GM18519 (cell line): ENCODE results near the gene SRBD1.

Experiments
- ATAC-seq: cut with Tn5 transposase; IDR thresholded peaks from one replicate; pipeline ENCODE4 v1.9.1; 2021; ENCODE audit warnings: mild to moderate bottlenecking, moderate library complexity; ENCODE audit not compliant: unreplicated experiment, low FRiP score

Gene SRBD1

GRCh38 chr2:45388541-45389100, 222.4 kb downstream of the SRBD1 start:
- no peak for ATAC-seq

DNA sequence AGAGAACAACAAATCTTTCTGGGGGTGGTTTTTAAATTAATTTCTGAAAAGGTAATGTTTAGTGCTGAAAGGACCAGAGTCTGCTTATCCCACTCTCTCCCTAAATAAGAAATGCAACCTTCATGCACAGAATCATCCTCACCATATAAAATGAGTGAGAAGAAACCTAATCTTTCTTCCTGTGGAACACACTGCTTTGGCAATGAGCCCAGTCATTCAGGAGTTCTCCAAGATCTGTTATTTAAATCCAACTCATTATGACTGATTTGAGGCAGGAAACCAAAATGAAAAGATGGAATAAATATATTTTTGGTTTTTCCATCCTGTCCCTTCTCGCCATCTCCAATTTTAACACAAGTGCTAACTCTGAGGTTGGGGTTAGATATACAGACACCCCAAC, 228.3 kb downstream of the SRBD1 start:
- ATAC-seq: no peak

DNA sequence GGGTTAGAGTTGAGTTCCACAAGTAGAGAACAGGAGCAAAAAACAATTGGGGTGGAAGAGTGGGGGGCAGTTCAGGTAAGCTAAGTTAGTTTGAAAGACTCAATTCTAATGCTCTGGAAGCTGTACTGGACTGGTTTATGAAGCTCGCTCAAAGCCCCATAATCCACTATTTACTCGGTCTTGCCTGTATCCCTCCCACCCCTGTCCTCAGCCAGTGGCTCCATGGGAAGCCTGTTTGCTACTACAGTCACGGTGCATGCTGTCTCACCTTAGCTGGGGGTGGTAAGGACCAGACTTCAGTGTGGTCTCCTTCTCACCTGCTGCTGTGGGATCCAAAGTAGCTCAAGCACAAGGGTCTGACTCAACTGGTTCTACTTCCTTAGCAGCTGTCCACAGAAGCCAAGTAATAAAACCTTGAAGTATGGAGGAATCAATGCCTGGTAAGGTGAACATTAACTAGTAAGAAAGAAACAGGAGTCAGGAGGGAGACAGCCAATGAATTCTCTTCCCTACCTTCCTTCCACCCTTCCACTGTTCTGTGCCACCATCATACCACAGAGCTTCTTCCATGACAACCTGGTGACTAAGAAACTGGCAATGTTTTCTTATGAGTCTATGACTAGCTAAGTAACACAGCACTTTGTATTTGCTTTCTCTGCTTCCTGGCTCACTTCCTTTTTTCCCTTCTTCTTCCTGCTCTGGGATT, 230.8 kb downstream of the SRBD1 start:
- ATAC-seq: no peak

GRCh38 chr2:45379399-45380087, 231.5 kb downstream of the SRBD1 start:
- ATAC-seq: no peak

GRCh38 chr2:45373534-45373933, 237.5 kb downstream of the SRBD1 start:
- no peak for ATAC-seq

- no peak for ATAC-seq
Measured at GRCh38 chr2:45370369-45370768, 240.7 kb downstream of the SRBD1 start.

DNA sequence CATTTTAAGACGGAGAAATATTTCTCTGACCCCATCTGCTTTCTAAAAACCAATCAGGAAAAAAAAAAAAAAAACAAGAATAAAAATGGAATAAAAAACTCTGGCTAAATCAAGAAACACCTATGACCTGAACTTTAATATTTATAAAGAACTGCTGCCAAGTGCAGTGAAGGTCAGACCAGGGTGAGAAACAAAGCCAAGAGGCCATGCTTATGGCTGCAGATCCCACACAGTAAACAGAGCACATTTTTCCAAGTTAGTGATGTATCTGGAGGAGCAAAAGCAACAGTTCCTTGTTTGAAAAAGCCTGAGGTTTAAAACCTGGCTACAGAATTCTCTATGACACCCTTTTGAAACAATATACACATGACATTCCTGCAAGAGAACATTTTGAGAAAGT, 242.3 kb downstream of the SRBD1 start:
- ATAC-seq: no peak

- no peak for ATAC-seq
Measured at GRCh38 chr2:45361666-45362065, 249.4 kb downstream of the SRBD1 start.

GRCh38 chr2:45354776-45355175, 256.3 kb downstream of the SRBD1 start:
- no peak for ATAC-seq

- ATAC-seq: no peak
Measured at GRCh38 chr2:45353879-45354278, 257.2 kb downstream of the SRBD1 start.

DNA sequence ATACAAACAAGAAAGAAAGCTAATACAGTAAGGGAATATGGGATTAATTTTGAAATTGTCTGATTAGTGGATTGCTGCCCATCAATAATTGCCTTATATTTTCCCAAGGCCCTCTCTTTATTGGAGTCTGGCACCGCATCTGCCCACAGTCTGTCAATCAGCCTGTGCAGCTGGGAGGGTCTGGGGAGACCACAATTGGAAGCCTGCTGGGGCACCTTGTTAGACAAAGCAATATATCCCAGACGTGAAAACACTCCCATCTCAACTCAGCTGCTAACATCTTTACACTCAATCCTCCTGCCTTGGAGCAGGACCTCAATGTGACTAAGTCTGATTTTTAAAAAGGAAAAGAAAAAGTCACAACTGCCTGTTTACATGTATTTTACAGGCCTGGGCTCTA, 258.6 kb downstream of the SRBD1 start:
- ATAC-seq: no peak

DNA sequence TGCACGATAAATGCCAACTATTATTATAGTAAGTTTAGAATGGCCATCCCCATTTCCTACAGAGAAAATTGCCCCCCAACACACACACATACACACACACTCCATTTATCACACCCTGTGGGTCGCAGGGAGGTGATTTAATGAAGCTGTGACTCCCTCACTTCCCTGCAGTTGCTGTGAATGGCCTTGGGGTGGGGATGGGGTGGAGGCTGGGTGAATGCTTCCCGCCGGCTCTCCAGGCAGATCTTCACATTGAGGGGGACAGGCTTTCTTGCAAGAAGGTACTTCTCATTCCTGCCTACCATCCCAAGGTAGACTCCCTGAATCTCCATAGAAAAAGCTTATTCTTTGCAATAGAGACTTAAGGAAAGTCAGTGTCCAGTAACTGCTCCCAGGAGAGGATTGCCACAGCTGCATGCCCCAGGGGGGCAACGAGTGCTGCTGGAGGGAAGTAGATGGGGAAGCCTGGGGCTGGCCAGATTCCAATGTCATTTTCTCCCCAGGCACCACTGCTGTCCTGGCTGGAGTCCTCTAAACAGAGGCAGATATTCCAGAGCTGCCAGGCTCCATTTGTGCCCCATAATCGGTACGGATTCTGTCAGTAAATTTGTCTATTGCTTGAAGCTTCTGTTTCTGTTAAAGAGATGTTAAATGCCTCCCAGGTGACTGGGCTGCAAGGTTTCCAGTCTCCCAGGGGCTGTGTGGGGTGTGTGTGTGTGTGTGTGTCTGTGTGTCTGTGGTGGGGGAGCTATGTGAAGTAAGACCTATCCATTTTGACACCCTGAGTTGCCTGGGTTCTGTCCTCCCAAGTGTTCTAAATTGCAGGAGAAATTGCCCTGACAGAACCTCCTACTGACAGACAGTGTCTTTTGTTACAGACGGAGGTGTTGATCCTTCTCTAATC, 265.5 kb downstream of the SRBD1 start:
- no peak for ATAC-seq

- no peak for ATAC-seq
Measured at GRCh38 chr2:45344502-45344901, 266.6 kb downstream of the SRBD1 start.

- ATAC-seq: no peak
Measured at GRCh38 chr2:45344071-45344470, 267.0 kb downstream of the SRBD1 start.

- ATAC-seq: no peak
Measured at GRCh38 chr2:45343251-45344017, 267.6 kb downstream of the SRBD1 start.

DNA sequence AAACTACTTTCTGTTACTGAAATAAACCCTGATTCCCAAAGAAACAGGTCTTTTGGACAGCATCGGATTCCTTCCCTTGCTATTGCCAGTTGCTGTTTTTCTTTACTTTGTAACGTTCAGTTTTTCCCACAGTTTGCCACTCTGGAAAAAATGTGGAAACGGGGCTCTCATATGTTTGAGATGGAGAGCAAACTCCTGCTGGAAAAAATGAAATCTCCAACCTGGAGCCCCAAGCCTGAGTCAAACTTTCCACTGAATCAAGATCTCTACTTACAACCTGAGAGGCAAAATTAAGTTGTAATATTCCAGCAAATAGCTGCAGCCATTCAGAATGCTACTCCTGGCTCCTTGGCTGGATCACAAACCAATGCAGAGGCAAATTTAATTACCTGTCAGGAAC, 270.7 kb downstream of the SRBD1 start:
- ATAC-seq: no peak

DNA sequence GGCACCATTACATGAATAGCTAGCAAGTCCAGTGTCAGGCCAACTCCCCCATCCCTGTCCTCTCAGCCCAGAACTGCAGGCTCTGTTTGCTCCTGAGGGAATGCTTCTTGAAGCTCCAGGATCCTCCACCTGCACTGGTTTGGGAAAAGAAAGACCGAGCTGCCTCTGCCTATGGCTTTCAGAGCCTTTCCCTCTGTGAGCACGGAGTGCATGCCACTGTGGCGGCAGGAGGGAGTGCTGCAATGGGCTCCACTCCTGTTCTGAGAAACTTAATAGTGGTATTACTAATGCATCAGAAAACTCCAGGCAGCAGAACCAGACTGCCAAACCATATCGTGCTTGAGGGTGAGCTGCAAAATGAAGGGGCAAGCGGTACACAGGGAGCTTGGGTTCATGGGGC, 271.8 kb downstream of the SRBD1 start:
- ATAC-seq: no peak
